ENCODE results near the gene TCOF1.

GRCh38 chr5:150399524-150400211 lies 42.2 kb downstream of the TCOF1 start:
- TF ChIP-seq CTCF (conservative IDR thresholded peaks at IDR 0.05; ENCODE audit: low read depth in 2 of 2) (no peak), ZNF462 (CRISPR knock-in tag; IDR thresholded peaks at IDR 0.05) (no peak), REST (IDR thresholded peaks at IDR 0.05; ENCODE audit: unreplicated experiment) (no peak), POLR2AphosphoS5 (IDR thresholded peaks at IDR 0.05; ENCODE audit: low read depth) (no peak), EZH2 (IDR thresholded peaks at IDR 0.05; ENCODE audit: low read depth, unreplicated experiment) (no peak), ETS1 (IDR thresholded peaks at IDR 0.05) (no peak), EZH2phosphoT487 (IDR thresholded peaks at IDR 0.05; ENCODE audit: unreplicated experiment) (no peak), ZNF114 (CRISPR knock-in tag; IDR thresholded peaks at IDR 0.05) (no peak), NANOG (IDR thresholded peaks at IDR 0.05; ENCODE audit: borderline replicate concordance) (no peak), JUNB (IDR thresholded peaks at IDR 0.05; ENCODE audit: unreplicated experiment) (no peak), STAT1 (IDR thresholded peaks at IDR 0.05; ENCODE audit: unreplicated experiment) (no peak), CREB1 (CRISPR knock-in tag; IDR thresholded peaks at IDR 0.05; ENCODE audit: low read depth) (no peak)

All from GM23338 (cell line).